ENCODE data around the gene VIL1.

The VIL1 gene

DNA sequence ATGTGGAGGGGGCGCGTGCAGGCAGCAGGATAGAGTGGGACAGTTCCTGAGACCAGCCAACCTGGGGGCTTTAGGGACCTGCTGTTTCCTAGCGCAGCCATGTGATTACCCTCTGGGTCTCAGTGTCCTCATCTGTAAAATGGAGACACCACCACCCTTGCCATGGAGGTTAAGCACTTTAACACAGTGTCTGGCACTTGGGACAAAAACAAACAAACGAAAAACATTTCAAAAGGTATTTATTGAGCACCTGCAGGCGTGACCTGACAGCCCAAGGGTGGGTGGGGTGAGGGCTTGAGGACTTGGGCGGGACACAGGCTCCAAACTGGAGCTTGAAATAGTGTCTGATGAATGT lies 23.9 kb upstream of the VIL1 start:
- no peak for DNase-seq (ENCODE audit: low read depth)

GRCh38 chr2:218395456-218395825 lies 23.5 kb upstream of the VIL1 start:
- no peak for DNase-seq (ENCODE audit: low read depth)

DNA sequence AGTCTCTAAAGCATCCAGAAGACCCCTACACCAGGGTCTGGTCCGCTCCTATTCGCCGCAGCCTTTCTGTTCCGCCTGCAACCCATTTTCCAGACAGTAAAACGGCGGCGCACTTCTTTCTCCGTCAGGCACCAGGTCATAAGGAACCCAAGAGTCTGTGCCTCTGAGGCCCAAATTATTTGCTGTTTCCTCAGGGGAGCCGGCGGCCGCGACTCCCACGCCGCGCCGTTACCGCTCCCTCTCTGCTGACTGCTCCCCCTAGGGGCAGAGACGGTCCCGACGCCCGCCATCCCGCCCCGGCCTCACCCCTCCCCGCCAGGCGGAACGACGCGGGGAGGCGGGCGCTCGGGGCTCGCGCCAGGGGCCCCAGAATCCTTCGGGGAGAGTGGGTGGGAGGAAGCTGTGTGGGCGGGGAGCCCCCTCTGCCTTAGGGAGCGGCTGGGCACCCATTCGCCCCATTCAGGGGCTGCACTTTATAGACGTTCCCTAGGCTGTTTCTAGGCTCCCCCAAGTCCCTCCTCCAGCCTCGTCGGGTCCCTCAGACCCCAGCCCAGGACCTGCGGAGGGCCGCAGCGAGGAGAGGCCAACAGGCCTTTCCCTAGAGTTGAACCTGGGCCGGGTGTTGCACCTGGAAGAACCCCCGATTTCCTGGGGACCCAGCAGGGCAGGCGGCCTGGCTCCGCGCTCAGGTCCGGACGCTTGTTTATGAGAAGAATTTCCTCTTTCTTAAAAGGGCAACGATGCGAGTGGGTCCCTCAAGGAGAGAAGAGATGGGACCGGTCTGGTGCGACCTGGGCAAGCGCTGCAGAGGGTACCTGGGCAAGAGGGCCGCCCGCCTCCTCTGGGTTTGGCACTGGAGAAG lies 22.9 kb upstream of the VIL1 start:
- peak; percentile 96 for DNase-seq (ENCODE audit: low read depth)

- DNase-seq (ENCODE audit: low read depth): peak; percentile 63
Observed at GRCh38 chr2:218396688-218397462, 22.0 kb upstream of the VIL1 start.

- DNase-seq (ENCODE audit: low read depth): no peak
Observed at GRCh38 chr2:218397463-218397819, 21.5 kb upstream of the VIL1 start.

- DNase-seq (ENCODE audit: low read depth): peak; percentile 85
Observed at GRCh38 chr2:218397820-218398436, 21.0 kb upstream of the VIL1 start.

GRCh38 chr2:218398437-218399390 lies 20.2 kb upstream of the VIL1 start:
- peak; percentile 74 for DNase-seq (ENCODE audit: low read depth)

DNA sequence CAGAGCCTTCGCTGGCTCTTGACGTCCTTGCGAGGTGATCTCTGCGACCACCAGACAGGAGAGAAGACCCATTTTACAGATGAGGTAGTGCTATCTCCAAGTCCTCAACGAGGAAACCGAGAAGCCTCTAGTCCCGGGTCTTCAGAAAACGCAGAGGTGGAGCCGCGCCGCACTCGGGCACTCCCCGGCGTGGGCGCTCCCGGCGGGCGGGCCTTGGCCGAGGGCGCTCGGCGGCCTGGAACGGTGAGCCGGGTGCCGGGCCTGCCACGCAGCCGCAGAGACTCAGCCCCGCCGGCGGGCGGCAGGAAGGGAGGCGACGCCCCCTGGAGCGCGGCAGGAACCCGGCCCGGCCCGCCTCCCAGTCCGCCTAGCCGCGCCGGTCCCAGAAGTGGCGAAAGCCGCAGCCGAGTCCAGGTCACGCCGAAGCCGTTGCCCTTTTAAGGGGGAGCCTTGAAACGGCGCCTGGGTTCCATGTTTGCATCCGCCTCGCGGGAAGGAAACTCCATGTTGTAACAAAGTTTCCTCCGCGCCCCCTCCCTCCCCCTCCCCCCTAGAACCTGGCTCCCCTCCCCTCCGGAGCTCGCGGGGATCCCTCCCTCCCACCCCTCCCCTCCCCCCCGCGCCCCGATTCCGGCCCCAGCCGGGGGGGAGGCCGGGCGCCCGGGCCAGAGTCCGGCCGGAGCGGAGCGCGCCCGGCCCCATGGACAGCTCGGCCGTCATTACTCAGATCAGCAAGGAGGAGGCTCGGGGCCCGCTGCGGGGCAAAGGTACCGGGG lies 19.3 kb upstream of the VIL1 start, which contains the start of gene CTDSP1:
Gene CTDSP1 (plus strand): TSS at position 478 of the 776 bp plus-strand sequence. CDS start 223 bp downstream, at position 701.
- peak; percentile 98 for DNase-seq (ENCODE audit: low read depth)

- DNase-seq (ENCODE audit: low read depth): peak; percentile 50
Observed at GRCh38 chr2:218400167-218400929, 18.6 kb upstream of the VIL1 start.

- DNase-seq (ENCODE audit: low read depth): no peak
Observed at GRCh38 chr2:218400930-218401881, 17.7 kb upstream of the VIL1 start.

GRCh38 chr2:218401890-218402289 lies 17.0 kb upstream of the VIL1 start:
- no peak for DNase-seq (ENCODE audit: low read depth)

DNA sequence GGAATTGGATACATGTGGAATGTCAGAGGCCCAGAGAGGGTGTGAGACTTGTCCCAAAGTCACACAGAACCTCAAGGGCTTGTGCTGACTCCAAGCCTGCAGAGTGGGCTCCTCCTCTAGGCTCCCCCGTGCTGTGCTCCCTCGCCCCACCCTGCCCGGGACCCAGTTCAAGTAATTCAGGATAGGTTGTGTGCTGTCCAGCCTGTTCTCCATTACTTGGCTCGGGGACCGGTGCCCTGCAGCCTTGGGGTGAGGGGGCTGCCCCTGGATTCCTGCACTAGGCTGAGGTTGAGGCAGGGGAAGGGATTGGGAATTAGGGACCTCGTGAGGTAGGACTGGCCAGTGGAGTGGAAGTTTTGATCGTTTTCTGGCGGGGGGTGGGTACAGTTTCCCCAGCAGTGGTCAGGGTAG lies 16.4 kb upstream of the VIL1 start:
- no peak for DNase-seq (ENCODE audit: low read depth)

GRCh38 chr2:218402911-218403411 lies 16.0 kb upstream of the VIL1 start:
- no peak for DNase-seq (ENCODE audit: low read depth)

DNA sequence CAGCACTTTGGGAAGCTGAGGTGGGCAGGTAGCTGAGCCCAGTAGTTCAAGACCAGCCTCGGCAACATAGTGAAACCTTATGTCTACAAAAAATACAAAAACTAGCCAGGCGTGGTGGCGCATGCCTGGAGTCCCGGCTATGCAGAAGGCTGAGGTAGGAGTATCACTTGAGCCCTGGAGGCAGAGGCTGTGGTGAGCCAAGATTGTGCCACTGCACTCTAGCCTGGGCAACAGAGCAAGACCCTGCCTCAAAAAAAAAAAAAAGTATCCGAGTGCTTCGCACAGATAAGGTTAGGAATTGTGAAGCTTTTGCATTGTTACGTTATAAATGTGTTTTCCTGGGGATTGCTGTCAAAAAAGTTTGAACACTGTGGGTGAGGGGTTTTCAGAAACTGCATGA lies 15.1 kb upstream of the VIL1 start:
- no peak for DNase-seq (ENCODE audit: low read depth)

- peak; percentile 21 for DNase-seq (ENCODE audit: low read depth)
Observed at GRCh38 chr2:218404351-218405085, 14.4 kb upstream of the VIL1 start.

DNA sequence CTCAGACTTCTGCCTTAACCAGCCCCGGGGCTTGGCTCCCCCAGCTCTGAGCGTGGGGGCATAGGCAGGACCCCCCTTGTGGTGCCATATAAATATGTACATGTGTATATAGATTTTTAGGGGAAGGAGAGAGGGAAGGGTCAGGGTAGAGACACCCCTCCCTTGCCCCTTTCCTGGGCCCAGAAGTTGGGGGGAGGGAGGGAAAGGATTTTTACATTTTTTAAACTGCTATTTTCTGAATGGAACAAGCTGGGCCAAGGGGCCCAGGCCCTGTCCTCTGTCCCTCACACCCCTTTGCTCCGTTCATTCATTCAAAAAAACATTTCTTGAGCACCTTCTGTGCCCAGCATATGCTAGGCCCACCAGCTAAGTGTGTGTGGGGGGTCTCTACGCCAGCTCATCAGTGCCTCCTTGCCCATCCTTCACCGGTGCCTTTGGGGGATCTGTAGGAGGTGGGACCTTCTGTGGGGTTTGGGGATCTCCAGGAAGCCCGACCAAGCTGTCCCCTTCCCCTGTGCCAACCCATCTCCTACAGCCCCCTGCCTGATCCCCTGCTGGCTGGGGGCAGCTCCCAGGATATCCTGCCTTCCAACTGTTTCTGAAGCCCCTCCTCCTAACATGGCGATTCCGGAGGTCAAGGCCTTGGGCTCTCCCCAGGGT lies 13.7 kb upstream of the VIL1 start:
- DNase-seq (ENCODE audit: low read depth): no peak

- no peak for DNase-seq (ENCODE audit: low read depth)
Observed at GRCh38 chr2:218405746-218406208, 13.1 kb upstream of the VIL1 start.

Data from ELR (cell line).